Loucy (cell line): ENCODE measurements around the gene OCSTAMP.

Experiments used
- H2AFZ ChIP-seq: fragments of 200-600 bp; sonication (generic); 2 replicates; pipeline ENCODE4 v1.6.0; 2016; ENCODE audit warnings: antibody characterized with exemption, mild to moderate bottlenecking, low read length, moderate library complexity
- H3F3A ChIP-seq: fragments of 200-600 bp; 2 replicates; pipeline ENCODE4 v1.6.0; 2016; ENCODE audit warnings: antibody characterized with exemption, low read depth, mild to moderate bottlenecking
- H3K27me3 ChIP-seq: fragments of 200-600 bp; sonication (generic); 2 replicates; pipeline ENCODE4 v1.6.1; 2014; ENCODE audit warnings: low read length, mild to moderate bottlenecking; ENCODE audit not compliant: insufficient read depth, poor library complexity, severe bottlenecking
- H3K36me3 ChIP-seq: fragments of 200-600 bp; sonication (generic); 2 replicates; pipeline ENCODE4 v1.6.1; 2016; ENCODE audit warnings: low read length; ENCODE audit not compliant: insufficient read depth
- H3K4me1 ChIP-seq: fragments of 200-600 bp; sonication (generic); 2 replicates; pipeline ENCODE4 v1.5.1; 2014; ENCODE audit warnings: low read length, mild to moderate bottlenecking; ENCODE audit not compliant: insufficient read depth, poor library complexity, severe bottlenecking
- H3K4me2 ChIP-seq: fragments of 200-600 bp; sonication (generic); 2 replicates; pipeline ENCODE4 v1.6.0; 2014; ENCODE audit warnings: antibody characterized with exemption, low read length, low read depth, mild to moderate bottlenecking; ENCODE audit not compliant: poor library complexity, severe bottlenecking
- H3K4me3 ChIP-seq: fragments of 200-600 bp; sonication (generic); 2 replicates; pipeline ENCODE4 v1.5.1; 2014; ENCODE audit warnings: low read length, mild to moderate bottlenecking, mixed read lengths; ENCODE audit not compliant: poor library complexity, severe bottlenecking
- H3K79me2 ChIP-seq: fragments of 200-600 bp; sonication (generic); 2 replicates; pipeline ENCODE4 v1.6.1; 2014; ENCODE audit warnings: low read length; ENCODE audit not compliant: insufficient read depth
- H3K9ac ChIP-seq: fragments of 200-600 bp; sonication (generic); 2 replicates; pipeline ENCODE4 v1.6.0; 2014; ENCODE audit warnings: mild to moderate bottlenecking, low read depth, low read length, moderate library complexity; ENCODE audit not compliant: poor library complexity, severe bottlenecking
- H3K9me2 ChIP-seq: fragments of 200-600 bp; sonication (generic); replicated peaks from 2 replicates; pipeline ENCODE4 v1.6.1; 2016; ENCODE audit warnings: low read depth, low read length, mixed read lengths
- H3K9me3 ChIP-seq: fragments of 200-600 bp; sonication (generic); 2 replicates; pipeline ENCODE4 v1.6.1; 2014; ENCODE audit warnings: mild to moderate bottlenecking, antibody characterized with exemption, low read length, low read depth; ENCODE audit not compliant: insufficient read depth
- H4K20me1 ChIP-seq: fragments of 200-600 bp; sonication (generic); 2 replicates; pipeline ENCODE4 v1.6.0; 2014; ENCODE audit warnings: antibody characterized with exemption, low read length, mild to moderate bottlenecking; ENCODE audit not compliant: insufficient read depth, poor library complexity, severe bottlenecking
- CTCF ChIP-seq: fragments of 200-600 bp; sonication (generic); conservative IDR thresholded peaks from 2 replicates; pipeline ENCODE4 v1.5.1; 2014; ENCODE audit warnings: mild to moderate bottlenecking, antibody characterized with exemption, low read length
- EZH2phosphoT487 ChIP-seq: fragments of 200-600 bp; IDR thresholded peaks from 2 replicates; pipeline ENCODE4 v1.6.1; 2018; ENCODE audit warnings: antibody characterized with exemption, mild to moderate bottlenecking, moderate library complexity, borderline replicate concordance

Gene OCSTAMP

GRCh38 chr20:46555370-46555956 is 5.0 kb upstream of the OCSTAMP start:
- Histone ChIP-seq H3K4me1 (peaks cover 76% of the 10 kb centered on the region), H3K79me2 (no peaks in the 10 kb centered on the region), H3K9ac (peak overlapping the region; percentile 12)

GRCh38 chr20:46554828-46555227 is 4.4 kb upstream of the OCSTAMP start:
- no peak overlapping the region for H2AFZ ChIP-seq
- H3K4me3 ChIP-seq: no peak overlapping the region

More at GRCh38 chr20:46555370-46555956, 5.0 kb upstream of the OCSTAMP start:
- Histone ChIP-seq H3K4me2 (no peak overlapping the region), H3K36me3 (no peaks in the 10 kb centered on the region), H3K9me2 (no peaks in the 10 kb centered on the region), H3F3A (peaks cover 9% of the 10 kb centered on the region; the same call in 1 of the 2 replicates), H3K27me3 (no peaks in the 10 kb centered on the region), H3K9me3 (no peaks in the 10 kb centered on the region), H2AFZ (no peak overlapping the region), H3K4me3 (no peak overlapping the region), H4K20me1 (no peaks in the 10 kb centered on the region)
- no peak for TF ChIP-seq CTCF
- no peak for TF ChIP-seq EZH2phosphoT487

GRCh38 chr20:46553926-46554325 is 3.5 kb upstream of the OCSTAMP start:
- H3K36me3 ChIP-seq: no peaks in the 10 kb centered on the region
- H3K4me3 ChIP-seq: no peak overlapping the region
- no peak for TF ChIP-seq CTCF
- TF ChIP-seq EZH2phosphoT487: no peak
- H3K27me3 ChIP-seq: no peaks in the 10 kb centered on the region
- peaks cover 76% of the 10 kb centered on the region for H3K4me1 ChIP-seq
- H3K9ac ChIP-seq: peak overlapping the region; percentile 78
- H2AFZ ChIP-seq: no peak overlapping the region
- no peaks in the 10 kb centered on the region for H3K79me2 ChIP-seq
- H3K9me3 ChIP-seq: no peaks in the 10 kb centered on the region
- no peaks in the 10 kb centered on the region for H4K20me1 ChIP-seq
- H3F3A ChIP-seq: peaks cover 9% of the 10 kb centered on the region; the same call in 1 of the 2 replicates
- no peak overlapping the region for H3K4me2 ChIP-seq
- no peaks in the 10 kb centered on the region for H3K9me2 ChIP-seq

More at GRCh38 chr20:46554828-46555227, 4.4 kb upstream of the OCSTAMP start:
- TF ChIP-seq EZH2phosphoT487 (no peak), CTCF (no peak)
- Histone ChIP-seq H3F3A (peaks cover 9% of the 10 kb centered on the region; the same call in 1 of the 2 replicates), H3K4me1 (peaks cover 76% of the 10 kb centered on the region), H3K4me2 (peak overlapping the region; percentile 8), H4K20me1 (no peaks in the 10 kb centered on the region), H3K36me3 (no peaks in the 10 kb centered on the region), H3K9me2 (no peaks in the 10 kb centered on the region), H3K9ac (peak overlapping the region; percentile 12), H3K79me2 (no peaks in the 10 kb centered on the region), H3K27me3 (no peaks in the 10 kb centered on the region), H3K9me3 (no peaks in the 10 kb centered on the region)
